GM12878 (cell line): ENCODE results near the gene BCR. TPM values are rescaled to one million over a fixed set of nuclear protein-coding genes. Genes with fewer than 3 reads are reported as not detected.
A peak's percentile ranks its signal among the peaks of the same experiment; 100 is the strongest.

Experiments
- ATAC-seq: fragments of 200-7000 bp; cut with Tn5 transposase; 3 replicates; pipeline ENCODE4 v1.9.1; 2020; ENCODE audit warnings: mild to moderate bottlenecking, moderate library complexity
- BruUV-seq: library from RNA; stranded (reverse); fragments of 400-500 nt; replicated peaks from 2 replicates; lab custom pipeline; 2021; lab: Mats Ljungman, UMichigan
- CTCF ChIA-PET: fragments of 300-600 bp; sonication (Branson Sonifier 250); formaldehyde crosslinking; extraction: SDS; loops from one replicate; lab custom pipeline; 2021; ENCODE audit warnings: inconsistent platforms; lab: Yijun Ruan, JAX
- POLR2A ChIA-PET: fragments of 350-600 bp; formaldehyde crosslinking; extraction: SDS; loops from one replicate; lab custom pipeline; 2021; ENCODE audit warnings: inconsistent platforms; lab: Charles Lee
- RAD21 ChIA-PET: fragments of 300-600 bp; sonication (Branson Sonifier 250); formaldehyde crosslinking; loops from one replicate; lab custom pipeline; 2023; ENCODE audit warnings: antibody characterized with exemption; ENCODE audit not compliant: unreplicated experiment; lab: Charles Lee
- SMC1A ChIA-PET: fragments of 300-600 bp; sonication (Branson Sonifier 250); formaldehyde crosslinking; loops from one replicate; lab custom pipeline; 2023; ENCODE audit not compliant: unreplicated experiment, uncharacterized antibody; lab: Charles Lee
- DNase-seq: peaks from one replicate; pipeline ENCODE4 v3.0.0-alpha.2; 2011; ENCODE audit warnings: low read depth, low spot score
- FAIRE-seq: peaks from 3 replicates; lab custom pipeline; 2011; peaks lifted over from hg19 to GRCh38; lab: Jason Lieb, UNC
- H2AFZ ChIP-seq: 2 replicates; pipeline ENCODE4 v1.6.0; 2011; ENCODE audit warnings: low read depth, low read length, control low read depth; ENCODE audit not compliant: control insufficient read depth
- H3K27ac ChIP-seq: 2 replicates; pipeline ENCODE4 v1.5.1; 2011; ENCODE audit warnings: control low read depth; ENCODE audit not compliant: control insufficient read depth, insufficient read depth
- H3K27me3 ChIP-seq, 2 experiments: replicated peaks in 1 of 2; 2 replicates each; pipeline versions ENCODE4 v1.6.0 to v1.6.1; 2011; ENCODE audit warnings: low read length in 1 of 2; ENCODE audit not compliant: control insufficient read depth in 2 of 2, insufficient read depth in 2 of 2
- H3K36me3 ChIP-seq, 2 experiments: 2 replicates each; pipeline ENCODE4 v1.5.1; 2011; ENCODE audit warnings: low read length in 1 of 2; ENCODE audit not compliant: control insufficient read depth in 2 of 2, insufficient read depth in 2 of 2
- H3K4me1 ChIP-seq: 2 replicates; pipeline ENCODE4 v1.6.1; 2011; ENCODE audit warnings: mild to moderate bottlenecking, low read length, moderate library complexity, mixed read lengths; ENCODE audit not compliant: control insufficient read depth, insufficient read depth
- H3K4me2 ChIP-seq: 2 replicates; pipeline ENCODE4 v1.6.0; 2011; ENCODE audit warnings: control low read depth; ENCODE audit not compliant: control insufficient read depth, insufficient read depth
- H3K4me3 ChIP-seq: fragments of 200-600 bp; sonication (generic); 2 replicates; pipeline ENCODE4 v1.5.1; 2016
- H3K79me2 ChIP-seq: 2 replicates; pipeline ENCODE4 v1.6.0; 2011; ENCODE audit warnings: low read length; ENCODE audit not compliant: control insufficient read depth, insufficient read depth
- H3K9ac ChIP-seq: 2 replicates; pipeline ENCODE4 v1.8.0; 2011; ENCODE audit warnings: low read length, control low read depth, mixed read lengths; ENCODE audit not compliant: control insufficient read depth, insufficient read depth
- H3K9me3 ChIP-seq: replicated peaks from 3 replicates; pipeline ENCODE4 v1.5.1; 2011; ENCODE audit warnings: mild to moderate bottlenecking, low read length; ENCODE audit not compliant: control insufficient read depth, insufficient read depth
- H4K20me1 ChIP-seq: 2 replicates; pipeline ENCODE4 v1.6.0; 2011; ENCODE audit not compliant: control insufficient read depth, insufficient read depth
- HDAC6 ChIP-seq: fragments of 200-600 bp; sonication (generic); IDR thresholded peaks from one replicate; pipeline ENCODE4 v1.8.0; 2017; ENCODE audit warnings: antibody characterized with exemption; ENCODE audit not compliant: unreplicated experiment
- KLF5 ChIP-seq: fragments of 450-650 bp; IDR thresholded peaks from 2 replicates; pipeline ENCODE4 v1.6.1; 2014; ENCODE audit warnings: mild to moderate bottlenecking; ENCODE audit not compliant: partially characterized antibody
- NFIC ChIP-seq: IDR thresholded peaks from 2 replicates; pipeline ENCODE4 v1.6.1; 2012; ENCODE audit warnings: low read depth, mild to moderate bottlenecking, inconsistent platforms, low read length, moderate library complexity
- PAX8 ChIP-seq: fragments of 450-650 bp; IDR thresholded peaks from 2 replicates; pipeline ENCODE4 v1.6.1; 2017; ENCODE audit warnings: mild to moderate bottlenecking, moderate library complexity
- RAD21 ChIP-seq: IDR thresholded peaks from 2 replicates; pipeline ENCODE4 v1.6.1; 2011; ENCODE audit warnings: mild to moderate bottlenecking, low read depth, low read length, moderate library complexity; ENCODE audit not compliant: insufficient read depth
- RELA ChIP-seq: fragments of 450-650 bp; IDR thresholded peaks from 2 replicates; pipeline ENCODE4 v1.8.0; 2014; ENCODE audit warnings: borderline replicate concordance; ENCODE audit not compliant: partially characterized antibody
- WRNIP1 ChIP-seq: IDR thresholded peaks from 2 replicates; pipeline ENCODE4 v1.6.1; 2011; ENCODE audit warnings: low read depth, low read length, improper control_type of control experiment, borderline replicate concordance
- ZNF384 ChIP-seq: IDR thresholded peaks from 2 replicates; pipeline ENCODE4 v1.6.1; 2012; ENCODE audit warnings: low read depth, mild to moderate bottlenecking, low read length, improper control_type of control experiment, borderline replicate concordance
- WGBS: methylation state at CpG from one replicate; pipeline ENCODE4 v1.1.6; 2016; ENCODE audit warnings: low lambda C conversion rate; ENCODE audit not compliant: insufficient replicate concordance, insufficient coverage; ENCODE audit errors: missing lambda C conversion rate; 5-methylcytosine and 5-hydroxymethylcytosine counted together
- in situ Hi-C: fragments of 300-500 bp; cut with MboI; formaldehyde crosslinking; loops from 9 replicates; pipeline ENCODE4 v1.14.3; 2018; ENCODE audit warnings: mixed read lengths
- intact Hi-C: fragments of 100-400 bp; cut with micrococcal nuclease; formaldehyde crosslinking; loops from one replicate; pipeline ENCODE4 v1.14.2; 2022; ENCODE audit not compliant: unreplicated experiment
- polyA plus RNA-seq, 11 experiments: library from polyadenylated mRNA; depleted of rRNA in 4 of 11; unstranded in 6 of 11; stranded (reverse) in 5 of 11; fragments of >200 nt; fragmentation: Nextera tagmentation in 4 of 11; fragmentation: Illumina TruSeq in 1 of 11; extraction: Ambion mirVana in 4 of 11; extraction: Trizol in 1 of 11; gene quantifications; 1 replicate in 1 of 11; 2 replicates in 10 of 11; pipeline versions ENCODE4 v1.2.1 to v1.2.3, GENCODE V29; 2011 to 2016; ENCODE audit warnings: inconsistent platforms in 2 of 11, missing spikeins in 2 of 11, low read depth in 1 of 11
- total RNA-seq, 4 experiments: library from RNA; depleted of rRNA in 3 of 4; stranded (reverse); fragments of >200 nt in 3 of 4; fragmentation: Illumina TruSeq in 1 of 4; extraction: Trizol in 1 of 4; gene quantifications; 2 replicates each; pipeline versions ENCODE4 v1.2.1 to v1.2.3, GENCODE V29; 2013 to 2021
- TF ChIP-seq, protein P1 (sequence below): fragments of 450-650 bp; formaldehyde crosslinking; IDR thresholded peaks from 2 replicates; pipeline ENCODE4 v1.4.0; 2020; ENCODE audit warnings: mild to moderate bottlenecking, moderate library complexity

BCR gene
- total and polyA plus RNA-seq, 10 of the 15 experiments (the other 5 are each of a cell fraction or from before 2014, with no cell fraction given) = 1.7 to 64.7 (median 18.4) TPM

GRCh38 chr22:23143119-23143518 is 37.2 kb upstream of the BCR start:
- H3K4me2 ChIP-seq = no peak overlapping the region
- H3K9ac ChIP-seq = no peak overlapping the region
- DNase-seq (no peak), ATAC-seq (no peak), FAIRE-seq (no peak)
- WGBS = 100% methylated on average over 1 of the region's 1 CpG
- peaks cover 59% of the 10 kb centered on the region for H3K4me1 ChIP-seq
- H4K20me1 ChIP-seq = no peaks in the 10 kb centered on the region
- H3K27ac ChIP-seq = no peak overlapping the region
- SMC1A ChIA-PET = no interaction called here
- intact Hi-C loops = loop anchor here (10.0 kb wide), 1 partner anchor 288 kb away; no protein-coding TSS in a partner anchor
- no peaks in the 10 kb centered on the region for H3K27me3 ChIP-seq
- in situ Hi-C loops = no loop called here
- no peak for TF ChIP-seq PAX8
- TF ChIP-seq RELA = no peak
- no peak for TF ChIP-seq HDAC6
- TF ChIP-seq ZNF384 = no peak
- no peak for TF ChIP-seq RAD21
- POLR2A ChIA-PET = interaction anchor here (1.9 kb wide), 1 partner anchor 211 kb away, joined by 4 read pairs; no protein-coding TSS in a partner anchor
- no peak overlapping the region for H2AFZ ChIP-seq
- RAD21 ChIA-PET = interaction anchor here (0.6 to 2.7 kb wide), 2 partner anchors 30 to 139 kb away, joined by 4 to 13 read pairs; no protein-coding TSS in a partner anchor
- CTCF ChIA-PET = interaction anchor here (1.0 to 2.0 kb wide), 4 partner anchors 16 to 184 kb away, joined by 3 to 21 read pairs (median 4); no protein-coding TSS in a partner anchor
- BruUV-seq = no TSS peak
- H3K4me3 ChIP-seq = no peak overlapping the region
- no peaks in the 10 kb centered on the region for H3K9me3 ChIP-seq
- H3K79me2 ChIP-seq = no peaks in the 10 kb centered on the region
- H3K36me3 ChIP-seq = no peaks in the 10 kb centered on the region

- no peaks in the 10 kb centered on the region for H3K36me3 ChIP-seq
- no peak for DNase-seq
- H3K9ac ChIP-seq = no peak overlapping the region
These were observed 35.9 kb upstream of the BCR start for GRCh38 chr22:23144432-23144831.

More at GRCh38 chr22:23144432-23144831, 35.9 kb upstream of the BCR start:
- intact Hi-C loops = loop anchor here (10.0 kb wide), 1 partner anchor 290 kb away; no protein-coding TSS in a partner anchor
- in situ Hi-C loops = no loop called here
- TF ChIP-seq WRNIP1 = no peak
- TF ChIP-seq, protein P1, sequence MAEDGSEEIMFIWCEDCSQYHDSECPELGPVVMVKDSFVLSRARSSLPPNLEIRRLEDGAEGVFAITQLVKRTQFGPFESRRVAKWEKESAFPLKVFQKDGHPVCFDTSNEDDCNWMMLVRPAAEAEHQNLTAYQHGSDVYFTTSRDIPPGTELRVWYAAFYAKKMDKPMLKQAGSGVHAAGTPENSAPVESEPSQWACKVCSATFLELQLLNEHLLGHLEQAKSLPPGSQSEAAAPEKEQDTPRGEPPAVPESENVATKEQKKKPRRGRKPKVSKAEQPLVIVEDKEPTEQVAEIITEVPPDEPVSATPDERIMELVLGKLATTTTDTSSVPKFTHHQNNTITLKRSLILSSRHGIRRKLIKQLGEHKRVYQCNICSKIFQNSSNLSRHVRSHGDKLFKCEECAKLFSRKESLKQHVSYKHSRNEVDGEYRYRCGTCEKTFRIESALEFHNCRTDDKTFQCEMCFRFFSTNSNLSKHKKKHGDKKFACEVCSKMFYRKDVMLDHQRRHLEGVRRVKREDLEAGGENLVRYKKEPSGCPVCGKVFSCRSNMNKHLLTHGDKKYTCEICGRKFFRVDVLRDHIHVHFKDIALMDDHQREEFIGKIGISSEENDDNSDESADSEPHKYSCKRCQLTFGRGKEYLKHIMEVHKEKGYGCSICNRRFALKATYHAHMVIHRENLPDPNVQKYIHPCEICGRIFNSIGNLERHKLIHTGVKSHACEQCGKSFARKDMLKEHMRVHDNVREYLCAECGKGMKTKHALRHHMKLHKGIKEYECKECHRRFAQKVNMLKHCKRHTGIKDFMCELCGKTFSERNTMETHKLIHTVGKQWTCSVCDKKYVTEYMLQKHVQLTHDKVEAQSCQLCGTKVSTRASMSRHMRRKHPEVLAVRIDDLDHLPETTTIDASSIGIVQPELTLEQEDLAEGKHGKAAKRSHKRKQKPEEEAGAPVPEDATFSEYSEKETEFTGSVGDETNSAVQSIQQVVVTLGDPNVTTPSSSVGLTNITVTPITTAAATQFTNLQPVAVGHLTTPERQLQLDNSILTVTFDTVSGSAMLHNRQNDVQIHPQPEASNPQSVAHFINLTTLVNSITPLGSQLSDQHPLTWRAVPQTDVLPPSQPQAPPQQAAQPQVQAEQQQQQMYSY (CRISPR knock-in tag) = no peak
- TF ChIP-seq NFIC = no peak
- no peak for TF ChIP-seq KLF5
- Histone ChIP-seq H2AFZ (peak overlapping the region; percentile 42), H3K27ac (no peak overlapping the region), H3K4me2 (peak overlapping the region; percentile 70), H4K20me1 (no peaks in the 10 kb centered on the region), H3K79me2 (no peaks in the 10 kb centered on the region), H3K4me1 (peaks cover 48% of the 10 kb centered on the region), H3K9me3 (no peaks in the 10 kb centered on the region), H3K27me3 (no peaks in the 10 kb centered on the region), H3K4me3 (peak overlapping the region; percentile 16; the same call in 1 of the 2 replicates)
- no peak for FAIRE-seq
- RAD21 ChIA-PET = interaction anchor here (0.5 to 2.7 kb wide), 11 partner anchors 9 to 1411 kb away, joined by 3 to 13 read pairs (median 4); partner anchors contain the start of gene BCR
- SMC1A ChIA-PET = interaction anchor here (0.6 to 2.0 kb wide), 9 partner anchors 9 to 190 kb away, joined by 3 to 15 read pairs (median 4); no protein-coding TSS in a partner anchor
- no peak for ATAC-seq
- POLR2A ChIA-PET = interaction anchor here (0.5 to 3.2 kb wide), 15 partner anchors 9 to 1285 kb away, joined by 3 to 12 read pairs (median 4); no protein-coding TSS in a partner anchor
- WGBS = 96% methylated on average over 4 of the region's 4 CpGs
- CTCF ChIA-PET = interaction anchor here (0.9 to 2.0 kb wide), 15 partner anchors 10 to 288 kb away, joined by 3 to 21 read pairs (median 4); no protein-coding TSS in a partner anchor
- TSS peak; percentile 78 for BruUV-seq
